Astrocyte (in vitro differentiated cells and primary cell): ENCODE results near the gene ATPAF2.

ENCODE experiments used
- EZH2 ChIP-seq: IDR thresholded peaks from 2 replicates; pipeline ENCODE4 v1.6.1; 2012; ENCODE audit warnings: mild to moderate bottlenecking, low read length, inconsistent platforms; ENCODE audit not compliant: insufficient read depth
- TF ChIP-seq, protein P1 (sequence below): IDR thresholded peaks from 2 replicates; pipeline ENCODE4 v1.5.1; 2011; ENCODE audit warnings: low read depth, mild to moderate bottlenecking, inconsistent platforms, low read length, moderate library complexity; ENCODE audit not compliant: insufficient read depth

DNA sequence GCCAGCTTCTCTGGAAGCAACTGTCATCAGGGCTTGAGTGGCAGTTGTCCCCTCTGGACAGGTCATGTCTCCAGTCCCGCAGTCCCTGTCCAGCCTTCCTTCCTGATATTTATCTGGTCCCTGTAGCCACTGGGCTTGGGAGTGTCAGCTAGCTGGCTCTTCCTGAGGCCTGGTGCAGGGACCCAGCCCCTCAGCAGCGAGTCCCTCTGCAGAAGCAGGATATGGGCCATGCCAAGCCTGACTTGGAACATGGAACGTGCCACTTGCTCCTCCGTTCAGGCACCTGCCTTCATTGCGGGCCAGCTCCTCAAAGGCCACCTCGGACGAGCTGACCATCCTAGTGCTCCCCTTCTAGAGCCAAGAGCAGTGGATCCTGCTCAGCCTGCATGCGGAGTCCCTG is 40.0 kb downstream of the ATPAF2 start:
- TF ChIP-seq, protein P1, sequence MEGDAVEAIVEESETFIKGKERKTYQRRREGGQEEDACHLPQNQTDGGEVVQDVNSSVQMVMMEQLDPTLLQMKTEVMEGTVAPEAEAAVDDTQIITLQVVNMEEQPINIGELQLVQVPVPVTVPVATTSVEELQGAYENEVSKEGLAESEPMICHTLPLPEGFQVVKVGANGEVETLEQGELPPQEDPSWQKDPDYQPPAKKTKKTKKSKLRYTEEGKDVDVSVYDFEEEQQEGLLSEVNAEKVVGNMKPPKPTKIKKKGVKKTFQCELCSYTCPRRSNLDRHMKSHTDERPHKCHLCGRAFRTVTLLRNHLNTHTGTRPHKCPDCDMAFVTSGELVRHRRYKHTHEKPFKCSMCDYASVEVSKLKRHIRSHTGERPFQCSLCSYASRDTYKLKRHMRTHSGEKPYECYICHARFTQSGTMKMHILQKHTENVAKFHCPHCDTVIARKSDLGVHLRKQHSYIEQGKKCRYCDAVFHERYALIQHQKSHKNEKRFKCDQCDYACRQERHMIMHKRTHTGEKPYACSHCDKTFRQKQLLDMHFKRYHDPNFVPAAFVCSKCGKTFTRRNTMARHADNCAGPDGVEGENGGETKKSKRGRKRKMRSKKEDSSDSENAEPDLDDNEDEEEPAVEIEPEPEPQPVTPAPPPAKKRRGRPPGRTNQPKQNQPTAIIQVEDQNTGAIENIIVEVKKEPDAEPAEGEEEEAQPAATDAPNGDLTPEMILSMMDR: no peak
- no peak for TF ChIP-seq EZH2
